Measurements from ENCODE around the gene TSEN54. TPM values are rescaled to one million over a fixed set of nuclear protein-coding genes. Genes with fewer than 3 reads are reported as not detected.

Gene TSEN54
- total RNA-seq, 2 donors from 2014 or later: 63.8 to 123 TPM

GRCh38 chr17:75572713-75573539 lies 56.6 kb downstream of the TSEN54 start:
- Histone ChIP-seq H3K4me1 (peaks cover 7% of the 10 kb centered on the region), H3K36me3 (replicated peaks in 1 of 2; ENCODE audit: insufficient read depth in 1 of 2, low read depth in 2 of 2) (peaks cover 20 to 26% of the 10 kb centered on the region in 2 donors), H3K27me3 (no peaks in the 10 kb centered on the region), H3K27ac (no peak overlapping the region), H3K9me3 (no peaks in the 10 kb centered on the region), H3K4me3 (no peak overlapping the region)
- WGBS, 2 donors: 86 to 90% methylated on average over 10 to 37 of the region's 39 CpGs
- ATAC-seq (no peak), DNase-seq (no peak)
- intact Hi-C loops (cut with DNase I): no loop called here
- no peak for TF ChIP-seq POLR2A (IDR thresholded peaks at IDR 0.05)
- no peak for TF ChIP-seq CTCF (IDR thresholded peaks at IDR 0.05)

GRCh38 chr17:75573540-75573957 lies 57.2 kb downstream of the TSEN54 start:
- H3K4me1 ChIP-seq: peaks cover 13% of the 10 kb centered on the region
- H3K27me3 ChIP-seq: no peaks in the 10 kb centered on the region
- no peak overlapping the region for H3K4me3 ChIP-seq
- DNase-seq (no peak), ATAC-seq (no peak)
- peaks cover 20 to 22% of the 10 kb centered on the region in 2 donors for H3K36me3 ChIP-seq (replicated peaks in 1 of 2; ENCODE audit: insufficient read depth in 1 of 2, low read depth in 2 of 2)
- intact Hi-C loops (cut with DNase I): no loop called here
- TF ChIP-seq POLR2A (IDR thresholded peaks at IDR 0.05) (no peak), CTCF (IDR thresholded peaks at IDR 0.05) (no peak)
- no peak overlapping the region for H3K27ac ChIP-seq
- WGBS, 2 donors: 93 to 95% methylated on average over 8 to 14 of the region's 16 CpGs
- H3K9me3 ChIP-seq: no peaks in the 10 kb centered on the region

- intact Hi-C loops (cut with DNase I): no loop called here
- peaks cover 18% of the 10 kb centered on the region for H3K4me1 ChIP-seq
- H3K36me3 ChIP-seq (replicated peaks in 1 of 2; ENCODE audit: insufficient read depth in 1 of 2, low read depth in 2 of 2): peaks cover 18 to 20% of the 10 kb centered on the region in 2 donors
- 95 to 100% methylated on average over 6 to 10 of the region's 13 CpGs for WGBS, 2 donors
- no peak overlapping the region for H3K27ac ChIP-seq
- H3K4me3 ChIP-seq: no peak overlapping the region
- ATAC-seq (no peak), DNase-seq (no peak)
- no peaks in the 10 kb centered on the region for H3K27me3 ChIP-seq
- H3K9me3 ChIP-seq: no peaks in the 10 kb centered on the region
- TF ChIP-seq POLR2A (IDR thresholded peaks at IDR 0.05): no peak
- TF ChIP-seq CTCF (IDR thresholded peaks at IDR 0.05): no peak
Observed at GRCh38 chr17:75573994-75574393, 57.7 kb downstream of the TSEN54 start.

Small RNA genes within 50 kb of the gene (microRNA-seq; reads per million reads assigned to microRNA genes)
- 0 reads per million in 2 donors for gene MIR6785 (ENCODE audit: borderline number of aligned reads in 2 of 2, borderline replicate concordance in 2 of 2)

Other genes starting within 250 kb of the TSEN54 start
- gene MIF4GD, start 245.3 kb upstream of the TSEN54 start, total RNA-seq: 10 to 100 TPM; 20.5 to 26.4 TPM
- gene SLC25A19, start 227.1 kb upstream of the TSEN54 start, total RNA-seq: 1 to 10 TPM; 7.6 to 8.3 TPM
- 100 to 1,000 TPM in 1 of 2 donors, 10 to 100 TPM in 1; 51.9 to 118 TPM for gene GRB2, start 110.8 kb upstream of the TSEN54 start, total RNA-seq
- 100 to 1,000 TPM in 1 of 2 donors, 10 to 100 TPM in 1; 27.2 to 145 TPM for gene TMEM94, start 59.9 kb upstream of the TSEN54 start, total RNA-seq
- gene CASKIN2, start 991 bp upstream of the TSEN54 start, total RNA-seq: 10 to 100 TPM in 1 of 2 donors, 1 to 10 TPM in 1; 9.1 to 16.2 TPM
- gene LLGL2, start 9.2 kb downstream of the TSEN54 start, total RNA-seq: 100 to 1,000 TPM; 113 to 251 TPM
- gene MYO15B, start 71.3 kb downstream of the TSEN54 start, total RNA-seq: 100 to 1,000 TPM in 1 of 2 donors, 10 to 100 TPM in 1; 61.2 to 183 TPM
- 1 to 10 TPM; 3.3 to 5.2 TPM for gene SMIM5, start 116.9 kb downstream of the TSEN54 start, total RNA-seq
- 10 to 100 TPM in 1 of 2 donors, 1 to 10 TPM in 1; 8.6 to 38.6 TPM for gene RECQL5, start 150.6 kb downstream of the TSEN54 start, total RNA-seq
- 10 to 100 TPM; 47.2 to 73.8 TPM for gene SAP30BP, start 150.8 kb downstream of the TSEN54 start, total RNA-seq
- gene ITGB4, start 204.9 kb downstream of the TSEN54 start, total RNA-seq: 10 to 100 TPM; 25.1 to 33.7 TPM
- gene GALK1, start 248.7 kb downstream of the TSEN54 start, total RNA-seq: 10 to 100 TPM; 27.4 to 27.5 TPM